Thoracic aorta (tissue), 2 donors: ENCODE data around the gene NME5. TPM values are rescaled to one million over a fixed set of nuclear protein-coding genes. Genes with fewer than 3 reads are reported as not detected.
A peak's percentile ranks its signal among the peaks of the same experiment; 100 is the strongest.

Source experiments
- ATAC-seq: fragments of 150-250 bp; one replicate; pipeline ENCODE4 v1.8.0; 2017; ENCODE audit warnings: low read depth; ENCODE audit not compliant: insufficient number of reproducible peaks, low FRiP score
- DNase-seq: peaks from one replicate; pipeline ENCODE4 v3.0.0-alpha.2; 2020; ENCODE audit warnings: low spot score
- H3K27ac ChIP-seq, 2 donors: fragments of 200-600 bp; sonication (generic); 1 replicate in 1 of 2; 2 replicates in 1 of 2; pipeline ENCODE4 v1.5.1; 2016; ENCODE audit warnings: mild to moderate bottlenecking in 2 of 2, moderate library complexity in 2 of 2
- H3K27me3 ChIP-seq: fragments of 200-600 bp; sonication (generic); replicated peaks from 2 replicates; pipeline ENCODE4 v1.6.0; 2016; ENCODE audit warnings: mild to moderate bottlenecking; ENCODE audit not compliant: insufficient read depth
- H3K36me3 ChIP-seq: fragments of 200-600 bp; sonication (generic); one replicate; pipeline ENCODE4 v1.5.1; 2016
- H3K4me1 ChIP-seq, 2 donors: fragments of 200-600 bp; sonication (generic); 1 replicate in 1 of 2; 2 replicates in 1 of 2; pipeline versions ENCODE4 v1.5.1 to v1.6.0; 2016; ENCODE audit warnings: low read depth in 2 of 2, mild to moderate bottlenecking in 1 of 2; ENCODE audit not compliant: control insufficient read depth in 1 of 2
- H3K4me3 ChIP-seq: fragments of 200-600 bp; sonication (generic); 2 replicates; pipeline ENCODE4 v1.5.1; 2016; ENCODE audit warnings: mild to moderate bottlenecking
- H3K9me3 ChIP-seq: fragments of 200-600 bp; sonication (generic); 2 replicates; pipeline ENCODE4 v1.5.1; 2016
- total RNA-seq, 2 donors: library from RNA; depleted of rRNA; stranded (reverse); fragments of >200 nt; gene quantifications; one replicate each; pipeline versions ENCODE4 v1.1.0 to v1.2.3, GENCODE V29; 2016
- TF ChIP-seq, protein P1 (sequence below): fragments of 200-600 bp; sonication (generic); IDR thresholded peaks from one replicate; pipeline ENCODE4 v1.5.1; 2019; ENCODE audit warnings: antibody characterized with exemption

The NME5 gene, protein sequence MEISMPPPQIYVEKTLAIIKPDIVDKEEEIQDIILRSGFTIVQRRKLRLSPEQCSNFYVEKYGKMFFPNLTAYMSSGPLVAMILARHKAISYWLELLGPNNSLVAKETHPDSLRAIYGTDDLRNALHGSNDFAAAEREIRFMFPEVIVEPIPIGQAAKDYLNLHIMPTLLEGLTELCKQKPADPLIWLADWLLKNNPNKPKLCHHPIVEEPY
- total RNA-seq: 1 to 10 TPM in 1 of 2 donors, not detected in 1; 3.8 TPM

DNA sequence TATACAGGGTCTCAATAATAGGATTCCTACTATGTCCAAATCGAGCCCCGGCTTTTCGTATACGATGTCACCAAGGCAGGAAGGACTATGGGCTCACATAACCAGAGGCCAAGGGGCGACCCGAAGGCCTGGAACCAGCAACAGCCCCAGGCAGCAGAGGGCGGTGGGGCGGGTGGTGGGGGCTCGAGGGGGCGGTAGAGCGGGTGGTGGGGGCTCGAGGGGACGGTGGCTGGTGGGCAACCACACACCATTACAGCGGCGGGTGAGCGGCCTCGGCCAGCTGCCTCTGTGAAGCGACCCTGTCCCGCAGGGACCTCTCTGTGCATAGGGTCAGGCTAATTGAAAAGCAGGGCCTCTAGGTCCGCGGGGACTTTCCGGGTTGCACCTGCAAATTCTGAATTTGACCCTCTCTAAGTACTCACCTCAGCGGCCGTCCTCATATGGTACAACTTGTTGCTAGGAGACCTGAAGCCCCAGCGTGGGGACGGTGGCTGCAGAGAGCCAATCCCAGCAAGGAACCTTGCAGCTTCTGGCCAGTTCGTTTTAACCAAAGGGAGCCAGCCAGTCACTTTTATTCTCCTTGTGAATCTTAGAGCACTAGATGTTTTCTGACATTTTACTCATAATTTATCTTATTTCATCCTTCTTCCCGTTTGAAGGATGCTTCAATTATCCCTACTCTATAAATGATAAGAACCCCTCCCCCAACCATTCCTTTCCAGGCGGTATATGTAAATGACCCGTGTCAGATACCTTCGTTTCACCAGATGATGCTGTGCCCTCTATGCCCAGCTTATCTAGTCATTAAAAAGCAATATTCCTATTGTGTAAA, at the start of gene NME5:
TSS of gene NME5 (minus strand) at position 480 of the 832 bp plus-strand sequence. CDS start 648 bp downstream, outside the sequence.
- no peaks in the 10 kb centered on the region for H3K27me3 ChIP-seq
- H3K36me3 ChIP-seq: no peaks in the 10 kb centered on the region
- TF ChIP-seq, protein P1, sequence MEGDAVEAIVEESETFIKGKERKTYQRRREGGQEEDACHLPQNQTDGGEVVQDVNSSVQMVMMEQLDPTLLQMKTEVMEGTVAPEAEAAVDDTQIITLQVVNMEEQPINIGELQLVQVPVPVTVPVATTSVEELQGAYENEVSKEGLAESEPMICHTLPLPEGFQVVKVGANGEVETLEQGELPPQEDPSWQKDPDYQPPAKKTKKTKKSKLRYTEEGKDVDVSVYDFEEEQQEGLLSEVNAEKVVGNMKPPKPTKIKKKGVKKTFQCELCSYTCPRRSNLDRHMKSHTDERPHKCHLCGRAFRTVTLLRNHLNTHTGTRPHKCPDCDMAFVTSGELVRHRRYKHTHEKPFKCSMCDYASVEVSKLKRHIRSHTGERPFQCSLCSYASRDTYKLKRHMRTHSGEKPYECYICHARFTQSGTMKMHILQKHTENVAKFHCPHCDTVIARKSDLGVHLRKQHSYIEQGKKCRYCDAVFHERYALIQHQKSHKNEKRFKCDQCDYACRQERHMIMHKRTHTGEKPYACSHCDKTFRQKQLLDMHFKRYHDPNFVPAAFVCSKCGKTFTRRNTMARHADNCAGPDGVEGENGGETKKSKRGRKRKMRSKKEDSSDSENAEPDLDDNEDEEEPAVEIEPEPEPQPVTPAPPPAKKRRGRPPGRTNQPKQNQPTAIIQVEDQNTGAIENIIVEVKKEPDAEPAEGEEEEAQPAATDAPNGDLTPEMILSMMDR: no peak
- ATAC-seq (no peak), DNase-seq (no peak)
- peak within 1 kb of the TSS; percentile 66 for H3K4me3 ChIP-seq
- H3K4me1 ChIP-seq: peaks cover 2 to 4% of the 10 kb centered on the region in 2 donors
- H3K27ac ChIP-seq: no peak within 1 kb of the TSS
- H3K9me3 ChIP-seq: no peaks in the 10 kb centered on the region

DNA sequence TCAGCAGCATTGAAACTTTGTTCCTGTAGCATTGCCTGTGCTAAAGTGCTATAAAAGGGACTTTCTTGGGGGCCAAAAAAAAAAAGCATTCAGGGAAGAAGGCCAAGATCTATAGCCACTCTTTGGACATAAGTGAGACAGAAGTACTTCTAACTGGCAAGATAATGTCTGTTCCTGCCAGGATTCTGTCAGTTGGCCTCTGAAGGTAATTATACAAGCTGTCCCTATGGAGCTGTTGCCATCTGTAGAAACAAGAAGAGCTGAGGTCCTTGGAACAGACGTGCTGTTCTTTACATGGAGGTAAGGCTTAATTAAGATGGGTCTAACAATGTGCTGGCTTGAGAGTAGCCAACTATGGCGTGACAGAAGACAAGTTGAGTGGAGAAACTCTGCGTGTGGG, 49.4 kb upstream of the NME5 start:
- Histone ChIP-seq H3K36me3 (peaks cover 56% of the 10 kb centered on the region), H3K27me3 (no peaks in the 10 kb centered on the region), H3K4me1 (no peaks in the 10 kb centered on the region), H3K27ac (no peak overlapping the region), H3K4me3 (no peak overlapping the region), H3K9me3 (no peaks in the 10 kb centered on the region)
- ATAC-seq: no peak
- no peak for DNase-seq
- TF ChIP-seq, protein P1: no peak

DNA sequence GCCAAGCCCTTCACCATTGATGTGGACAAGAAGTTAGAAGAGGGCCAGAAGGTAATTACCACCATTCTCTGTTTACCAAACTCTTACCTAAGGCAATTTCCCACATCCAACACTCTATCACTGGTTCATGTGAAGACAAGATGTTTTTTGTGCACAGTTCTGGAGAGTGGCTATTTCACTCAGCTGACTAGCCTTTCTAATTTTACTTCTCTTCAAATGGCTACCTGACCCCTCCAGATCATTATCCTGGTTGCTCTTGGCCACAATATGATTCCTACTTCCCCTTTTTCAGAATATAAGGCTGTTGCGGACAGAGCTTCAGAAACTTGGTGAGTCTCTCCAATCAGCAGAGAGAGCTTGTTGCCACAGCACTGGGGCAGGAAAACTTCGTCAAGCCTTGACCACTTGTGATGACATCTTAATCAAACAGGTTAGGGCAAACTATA, 46.8 kb upstream of the NME5 start:
- Histone ChIP-seq H3K9me3 (no peaks in the 10 kb centered on the region), H3K36me3 (peaks cover 37% of the 10 kb centered on the region)

DNA sequence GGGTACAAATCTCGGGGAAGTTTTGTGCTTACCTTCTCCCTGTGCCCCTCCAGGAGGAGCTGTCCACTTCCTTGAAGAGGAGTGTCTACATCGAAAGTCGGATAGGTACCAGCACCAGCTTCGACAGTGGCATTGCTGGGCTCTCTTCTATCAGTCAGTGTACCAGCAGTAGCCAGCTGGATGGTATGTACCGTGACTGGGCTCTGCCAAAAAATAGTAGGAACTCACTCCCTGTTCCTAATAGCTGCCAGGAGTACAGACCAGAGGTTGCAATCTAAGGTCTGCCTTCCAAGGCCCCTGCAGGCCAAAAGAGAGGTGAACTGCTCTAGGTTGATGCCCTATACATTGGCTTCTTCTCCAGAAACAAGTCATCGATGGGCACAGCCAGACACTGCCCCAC, 43.6 kb upstream of the NME5 start:
- H3K9me3 ChIP-seq: no peaks in the 10 kb centered on the region
- H3K4me3 ChIP-seq: no peak overlapping the region
- peaks cover 7% of the 10 kb centered on the region in 2 donors for H3K4me1 ChIP-seq
- no peak for ATAC-seq
- H3K36me3 ChIP-seq: peaks cover 15% of the 10 kb centered on the region
- TF ChIP-seq, protein P1: no peak
- H3K27me3 ChIP-seq: no peaks in the 10 kb centered on the region
- no peak overlapping the region for H3K27ac ChIP-seq
- no peak for DNase-seq

More for the DNA sequence above, 46.8 kb upstream of the NME5 start:
- no peak overlapping the region for H3K27ac ChIP-seq
- no peak for DNase-seq
- no peak overlapping the region for H3K4me3 ChIP-seq
- no peak for ATAC-seq
- TF ChIP-seq, protein P1: no peak
- no peaks in the 10 kb centered on the region for H3K4me1 ChIP-seq
- no peaks in the 10 kb centered on the region for H3K27me3 ChIP-seq

DNA sequence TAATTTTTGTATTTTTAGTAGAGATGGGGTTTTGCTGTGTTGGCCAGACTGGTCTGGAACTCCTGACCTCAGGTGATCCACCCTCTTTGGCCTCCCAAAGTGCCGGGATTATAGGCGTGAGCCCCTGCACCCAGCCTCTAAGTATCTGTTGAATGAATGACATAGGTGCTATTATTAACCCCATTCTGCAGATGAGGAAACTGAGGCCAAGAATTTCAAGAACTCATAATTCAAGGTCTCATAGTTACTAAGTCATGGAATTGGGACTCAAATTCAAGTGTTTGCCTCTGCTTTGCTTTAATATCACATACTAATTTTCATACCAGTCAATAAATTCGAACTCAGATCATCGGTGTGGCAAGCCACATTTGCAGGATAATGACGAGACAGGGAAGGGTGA, 41.6 kb upstream of the NME5 start:
- H3K27me3 ChIP-seq: no peaks in the 10 kb centered on the region
- no peak overlapping the region for H3K4me3 ChIP-seq
- no peak overlapping the region for H3K27ac ChIP-seq
- DNase-seq: no peak
- H3K9me3 ChIP-seq: no peaks in the 10 kb centered on the region
- H3K4me1 ChIP-seq: peaks cover 14 to 27% of the 10 kb centered on the region in 2 donors
- H3K36me3 ChIP-seq: peaks cover 12% of the 10 kb centered on the region
- no peak for ATAC-seq
- TF ChIP-seq, protein P1: no peak
